ENCODE results near the gene MYO10. TPM values are rescaled to one million over a fixed set of nuclear protein-coding genes. Genes with fewer than 3 reads are reported as not detected.

Gene MYO10
- total and polyA plus RNA-seq, 9 donors, result 10.8 to 35.8 (median 16.3) TPM

- Histone ChIP-seq H3K27me3 (no peaks in the 10 kb centered on the region), H3K9me3 (no peaks in the 10 kb centered on the region), H3K4me3 (no peak overlapping the region), H3K27ac (no peak overlapping the region), H3K4me1 (ENCODE audit: insufficient read depth) (peaks cover 14% of the 10 kb centered on the region), H3K36me3 (no peaks in the 10 kb centered on the region)
- 92 to 95% (median 93%) methylated on average over 5 of the region's 5 CpGs for WGBS, 3 donors
- TF ChIP-seq CTCF (IDR thresholded peaks at IDR 0.05) (no peak), POLR2A (IDR thresholded peaks at IDR 0.05) (no peak), EP300 (IDR thresholded peaks at IDR 0.05) (no peak)
- intact Hi-C loops (cut with DNase I), result loop anchor here in 1 of 4 donors (10.0 kb wide), 1 partner anchor 710 kb away; no protein-coding TSS in a partner anchor
- no peak for DNase-seq
Measured at GRCh38 chr5:16664368-16664767, 271.7 kb downstream of the MYO10 start.

- 90 to 91% (median 91%) methylated on average over 4 of the region's 4 CpGs for WGBS, 3 donors
- Histone ChIP-seq H3K4me3 (no peak overlapping the region), H3K4me1 (ENCODE audit: insufficient read depth) (peaks cover 12% of the 10 kb centered on the region), H3K36me3 (no peaks in the 10 kb centered on the region), H3K27me3 (no peaks in the 10 kb centered on the region), H3K9me3 (no peaks in the 10 kb centered on the region), H3K27ac (no peak overlapping the region)
- no peak for DNase-seq
- no peak for TF ChIP-seq POLR2A (IDR thresholded peaks at IDR 0.05)
- TF ChIP-seq EP300 (IDR thresholded peaks at IDR 0.05), result no peak
- TF ChIP-seq CTCF (IDR thresholded peaks at IDR 0.05), result no peak
- intact Hi-C loops (cut with DNase I), result loop anchor here in 1 of 4 donors (10.0 kb wide), 1 partner anchor 711 kb away; no protein-coding TSS in a partner anchor
Measured at GRCh38 chr5:16663840-16664239, 272.2 kb downstream of the MYO10 start.

GRCh38 chr5:16661713-16662112, 274.4 kb downstream of the MYO10 start:
- no peak for TF ChIP-seq EP300 (IDR thresholded peaks at IDR 0.05)
- no peak for TF ChIP-seq CTCF (IDR thresholded peaks at IDR 0.05)
- 91 to 98% (median 97%) methylated on average over 2 of the region's 2 CpGs for WGBS, 3 donors
- H3K4me3 ChIP-seq, result no peak overlapping the region
- H3K4me1 ChIP-seq (ENCODE audit: insufficient read depth), result peaks cover 9% of the 10 kb centered on the region
- no peak for DNase-seq
- intact Hi-C loops (cut with DNase I), result loop anchor here in 1 of 4 donors (10.0 kb wide), 1 partner anchor 713 kb away; no protein-coding TSS in a partner anchor
- H3K27ac ChIP-seq, result no peak overlapping the region
- no peaks in the 10 kb centered on the region for H3K36me3 ChIP-seq
- no peaks in the 10 kb centered on the region for H3K9me3 ChIP-seq
- no peaks in the 10 kb centered on the region for H3K27me3 ChIP-seq

GRCh38 chr5:16660982-16661381, 275.1 kb downstream of the MYO10 start:
- Histone ChIP-seq H3K4me3 (no peak overlapping the region), H3K27ac (no peak overlapping the region), H3K4me1 (ENCODE audit: insufficient read depth) (peaks cover 6% of the 10 kb centered on the region), H3K27me3 (no peaks in the 10 kb centered on the region), H3K9me3 (no peaks in the 10 kb centered on the region), H3K36me3 (no peaks in the 10 kb centered on the region)
- intact Hi-C loops (cut with DNase I), result loop anchor here in 1 of 4 donors (10.0 kb wide), 1 partner anchor 714 kb away; no protein-coding TSS in a partner anchor
- no peak for DNase-seq
- no peak for TF ChIP-seq EP300 (IDR thresholded peaks at IDR 0.05)
- no peak for TF ChIP-seq POLR2A (IDR thresholded peaks at IDR 0.05)
- TF ChIP-seq CTCF (IDR thresholded peaks at IDR 0.05), result no peak
- 84 to 97% (median 89%) methylated on average over 5 of the region's 5 CpGs for WGBS, 3 donors
